Femur (tissue), 1 donor: Measurements from ENCODE around the gene SMC3.

Source experiments
- DNase-seq: peaks from one replicate; pipeline ENCODE4 v3.0.0-alpha.2; 2017

SMC3 gene

DNA sequence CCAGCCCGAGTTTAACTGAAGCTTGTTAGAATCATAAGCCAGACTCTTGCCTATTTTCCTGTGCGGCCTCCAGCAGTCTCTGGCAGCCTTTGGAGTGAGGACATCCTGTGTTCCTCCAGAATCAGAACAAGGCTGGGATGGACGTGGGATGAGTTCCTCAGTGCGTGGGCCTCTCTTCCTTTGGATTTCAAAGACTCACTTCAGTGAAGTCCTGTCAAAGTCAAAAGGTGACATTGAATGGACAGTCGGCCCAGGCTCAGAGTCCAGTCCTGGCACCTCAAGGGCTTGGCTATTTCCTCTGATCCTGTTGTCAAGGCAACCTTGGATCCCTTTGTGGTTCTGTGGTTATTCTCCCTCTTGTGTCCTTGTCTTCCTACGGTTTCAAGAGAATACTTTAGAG lies 21.4 kb upstream of the SMC3 start:
- DNase-seq = no peak

DNA sequence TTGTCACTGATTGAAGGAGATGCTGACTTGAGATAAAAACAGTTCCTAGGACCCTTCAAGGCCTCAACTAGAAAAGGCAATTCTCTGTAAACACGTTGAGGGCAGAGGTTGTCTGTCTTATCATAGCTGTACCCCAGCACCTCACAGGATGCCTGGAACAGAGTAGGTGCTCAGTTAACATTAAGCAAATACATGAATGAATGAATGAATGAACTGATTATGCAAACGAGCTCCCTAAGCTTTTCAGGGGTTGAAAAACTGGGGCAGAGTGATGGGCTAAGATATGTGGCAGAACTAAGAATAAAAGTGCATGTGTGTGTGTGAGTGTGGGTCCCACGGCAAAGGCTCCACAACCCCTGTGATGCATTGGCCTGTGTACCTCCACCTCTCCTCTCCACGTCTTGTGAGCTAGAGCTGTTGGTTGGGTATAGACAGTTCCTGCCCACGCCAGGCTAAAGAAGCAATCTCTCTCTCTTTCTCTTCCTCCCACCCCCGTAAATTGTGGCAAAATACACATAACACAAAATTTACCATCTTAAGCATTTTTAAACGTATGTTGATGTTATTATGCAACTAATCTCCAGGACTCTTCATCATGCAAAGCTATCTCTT lies 20.9 kb upstream of the SMC3 start:
- DNase-seq = no peak

DNA sequence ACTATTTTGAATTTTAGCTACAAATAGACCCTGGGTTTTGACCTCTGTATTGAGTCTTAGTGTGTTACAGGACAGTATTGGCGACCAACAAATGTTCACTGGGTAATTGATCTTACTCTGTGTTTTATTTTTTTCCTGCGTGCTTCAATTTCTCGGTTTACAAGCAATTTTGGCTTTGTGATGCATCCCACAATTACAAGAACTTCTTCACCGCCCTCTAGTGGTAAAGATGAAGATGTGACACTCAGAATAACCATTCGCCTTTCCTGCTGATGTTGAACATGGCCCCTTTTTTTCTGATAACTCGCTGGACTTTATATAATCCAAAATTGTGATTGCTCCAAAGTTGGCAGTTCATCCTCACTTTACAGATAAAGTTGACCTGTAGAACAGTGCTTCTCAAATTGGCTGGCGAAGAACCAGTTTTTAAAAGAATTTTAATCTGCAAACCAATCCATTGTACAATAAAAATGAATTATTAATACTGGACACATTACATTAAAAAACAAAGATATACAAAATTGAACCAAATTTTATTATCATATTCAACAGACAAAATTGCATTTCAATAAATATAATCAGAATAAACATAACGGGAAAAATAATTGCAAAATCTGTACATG lies 20.2 kb upstream of the SMC3 start:
- DNase-seq = no peak

DNA sequence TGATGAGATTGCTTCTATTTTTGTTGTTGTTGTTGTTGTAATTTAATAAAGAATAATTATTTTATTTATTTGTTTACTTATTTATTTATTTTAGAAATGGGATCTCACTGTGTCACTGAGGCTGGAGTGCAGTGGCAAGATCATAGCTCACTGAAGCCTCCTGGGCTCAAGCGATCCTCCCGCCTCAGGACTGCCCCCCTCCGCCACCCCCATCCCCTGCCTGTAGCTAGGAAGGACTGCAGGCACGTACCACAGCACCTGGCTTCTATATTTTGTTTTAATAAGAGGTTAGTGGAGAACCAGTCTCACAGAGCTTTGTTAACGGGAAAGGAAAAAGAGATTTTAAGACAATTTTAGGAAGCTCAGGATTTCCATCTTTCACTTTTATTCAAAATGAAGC lies 19.5 kb upstream of the SMC3 start:
- DNase-seq = no peak

DNA sequence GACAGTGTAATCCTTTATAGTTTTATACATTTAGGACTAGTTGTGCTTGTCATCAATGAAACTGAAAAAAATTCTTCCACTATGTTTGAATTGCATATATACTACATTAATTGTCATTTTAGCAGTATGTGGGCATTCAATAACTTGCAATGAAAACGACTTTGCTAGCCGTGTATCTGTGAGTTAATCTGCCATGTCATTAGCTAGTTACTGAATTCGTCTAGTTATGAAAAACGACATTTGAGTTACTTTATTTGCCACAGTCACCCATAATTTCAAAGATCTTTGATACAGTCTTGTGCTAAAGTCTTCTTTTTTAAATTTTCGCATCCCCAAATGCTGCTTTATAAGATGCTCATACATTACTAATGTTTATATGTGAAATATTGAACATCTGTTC lies 18.3 kb upstream of the SMC3 start:
- DNase-seq = no peak

DNA sequence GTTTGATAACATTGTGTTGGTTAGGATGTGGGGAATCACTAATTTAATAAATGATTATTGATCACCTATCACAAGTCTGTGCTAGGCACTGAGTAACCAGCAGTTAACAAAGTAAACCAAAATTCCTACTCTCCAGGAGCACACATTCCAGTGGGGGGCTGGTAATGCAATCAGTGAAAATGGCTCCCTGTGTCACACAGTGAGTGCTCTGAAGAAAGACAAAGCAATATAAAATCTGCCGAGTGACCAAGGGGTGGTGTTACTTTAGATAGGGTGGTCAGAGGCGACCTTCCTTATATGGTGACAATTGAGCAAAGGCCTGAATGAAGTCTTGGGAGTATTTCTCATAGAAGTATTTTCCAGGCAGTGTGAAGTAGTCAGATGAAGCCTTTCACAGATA lies 13.6 kb upstream of the SMC3 start:
- no peak for DNase-seq

DNA sequence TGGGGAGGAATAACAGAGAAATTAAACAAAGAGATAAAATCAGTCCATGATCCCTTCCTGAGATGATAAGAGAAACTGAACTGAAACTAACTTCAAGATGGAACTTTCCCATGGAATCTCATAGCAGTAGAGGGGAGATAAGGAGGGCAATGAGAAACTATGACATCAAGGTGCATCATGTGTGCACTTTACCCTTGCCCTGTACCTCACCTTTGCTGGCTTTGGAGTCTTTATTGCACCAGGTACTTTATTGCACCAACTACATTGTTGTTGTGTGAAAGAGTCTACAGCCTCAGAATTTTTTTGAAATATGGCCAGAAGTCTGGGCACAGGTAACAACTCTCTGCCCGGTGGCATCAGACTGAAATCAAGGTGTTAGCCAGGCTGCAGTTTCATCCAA lies 11.2 kb upstream of the SMC3 start:
- no peak for DNase-seq

DNA sequence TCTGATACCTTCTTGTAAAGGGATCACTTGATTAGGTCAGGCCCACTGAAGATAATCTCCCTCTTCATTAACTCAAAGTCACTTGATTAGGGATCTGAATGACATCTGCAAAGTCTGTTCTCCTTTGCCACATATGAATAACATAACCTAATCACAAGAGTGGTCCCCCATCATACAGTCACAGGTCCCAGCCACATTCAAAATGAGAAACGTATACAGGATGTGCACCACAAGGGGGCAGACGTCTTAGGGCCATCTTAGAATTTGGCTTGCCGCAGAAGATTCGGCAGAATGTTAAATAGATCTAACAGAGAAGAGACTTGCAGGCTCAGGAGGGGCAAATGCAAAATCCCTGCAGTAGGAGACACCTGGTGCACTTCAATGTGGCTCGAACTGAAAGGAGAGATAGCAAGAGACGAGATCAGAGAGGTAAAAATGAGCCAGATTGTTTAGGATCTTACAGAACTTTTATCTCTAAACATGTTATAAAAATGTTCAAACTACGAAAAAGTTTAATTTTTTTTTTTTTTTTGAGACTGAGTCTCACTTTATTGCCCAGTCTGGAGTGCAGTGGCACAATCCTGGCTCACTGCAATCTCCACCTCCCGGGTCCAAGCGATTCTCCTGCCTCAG lies 10.4 kb upstream of the SMC3 start:
- peak; percentile 32 for DNase-seq

DNA sequence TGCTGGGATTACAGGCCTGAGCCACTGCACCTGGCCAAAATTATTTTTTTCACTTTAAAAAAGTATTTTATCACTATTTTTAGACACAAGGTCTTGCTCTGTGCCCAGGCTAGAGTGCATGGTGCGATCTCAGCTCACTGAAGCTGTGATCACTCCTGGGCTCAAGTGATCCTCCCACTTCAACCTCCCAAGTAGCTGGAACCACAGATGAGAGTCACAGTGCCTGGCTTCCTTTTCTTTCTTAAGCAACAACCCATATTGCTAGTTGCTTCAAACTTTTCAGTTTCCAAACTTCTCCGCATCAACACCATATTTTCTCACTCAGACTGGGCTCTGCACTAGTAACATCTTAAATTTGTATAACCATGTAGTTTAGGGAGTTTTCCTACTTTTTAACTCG lies 9.5 kb upstream of the SMC3 start:
- DNase-seq = no peak

DNA sequence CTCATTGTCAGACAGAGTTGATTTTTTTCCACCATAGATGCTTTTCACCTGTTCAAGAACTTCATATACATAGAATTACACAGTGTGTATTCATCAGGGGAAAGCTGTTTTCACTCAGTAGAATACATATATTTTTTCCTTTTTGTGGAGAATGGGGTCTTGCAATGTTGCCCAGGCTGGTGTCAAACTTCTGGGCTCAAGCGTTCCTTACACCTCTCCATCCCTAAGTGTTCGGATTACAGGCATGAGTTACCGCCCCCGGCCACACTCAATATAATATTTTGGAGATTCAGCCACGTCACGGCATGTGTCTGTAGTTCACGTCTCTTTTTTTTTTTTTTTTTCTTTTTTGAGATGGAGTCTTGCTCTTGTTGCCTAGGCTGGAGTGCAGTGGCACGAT lies 7.5 kb upstream of the SMC3 start:
- DNase-seq = no peak

DNA sequence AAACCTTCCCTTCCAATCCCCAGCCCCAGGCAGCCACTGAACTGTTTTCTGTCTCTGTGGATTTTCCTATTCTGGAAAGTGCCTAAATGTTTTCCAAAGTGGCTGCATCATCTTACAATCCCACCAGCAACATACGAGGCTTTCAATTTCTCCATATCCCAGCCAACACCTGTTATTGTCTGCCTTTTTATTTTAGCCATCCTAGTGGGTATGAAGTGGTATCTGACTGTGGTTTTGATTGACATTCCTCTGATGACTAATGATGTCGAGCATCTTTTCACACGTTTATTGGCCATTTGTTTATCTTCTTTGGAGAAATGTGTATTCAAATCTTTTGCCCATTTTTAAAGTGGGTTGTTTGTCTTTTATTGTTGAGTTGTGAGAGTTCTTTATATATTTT lies 6.2 kb upstream of the SMC3 start:
- DNase-seq = no peak

DNA sequence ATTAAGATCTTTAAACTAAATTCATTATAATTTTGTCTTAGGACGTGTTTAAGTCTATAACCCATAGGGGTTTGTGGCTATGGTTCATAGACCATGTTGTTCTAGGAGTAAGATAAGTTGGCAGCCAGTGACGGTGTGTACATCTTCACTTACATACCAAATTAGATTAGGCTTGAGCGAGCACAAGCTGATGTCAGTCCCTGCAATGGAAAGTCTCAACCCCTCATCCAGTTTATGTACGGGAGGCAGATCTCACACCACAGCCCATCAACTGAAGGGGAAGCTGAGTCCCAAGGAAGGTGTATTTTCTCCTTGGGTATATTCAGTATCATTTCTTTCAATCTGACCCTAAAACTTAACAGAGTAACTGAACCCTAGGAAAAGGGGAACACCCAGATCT lies 5.1 kb upstream of the SMC3 start:
- no peak for DNase-seq

DNA sequence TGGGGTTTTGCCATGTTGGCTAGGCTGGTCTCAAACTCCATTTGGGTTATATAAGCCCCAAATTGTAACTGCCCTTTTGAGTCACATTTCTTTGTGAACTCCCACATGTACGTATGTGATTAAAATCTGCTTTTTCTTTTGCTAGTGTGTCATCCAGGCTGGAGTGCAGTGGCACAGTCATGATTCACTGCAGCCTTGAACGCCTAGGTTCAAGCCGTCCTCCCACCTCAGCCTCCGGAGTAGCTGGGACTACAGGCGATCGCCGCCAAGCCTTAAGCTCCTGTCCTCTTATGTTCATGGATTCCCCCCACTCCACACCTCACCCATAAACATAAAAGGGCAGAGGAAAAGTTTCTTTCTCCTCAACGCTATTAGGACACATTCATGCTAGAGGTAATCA lies 4.4 kb upstream of the SMC3 start:
- DNase-seq = no peak

DNA sequence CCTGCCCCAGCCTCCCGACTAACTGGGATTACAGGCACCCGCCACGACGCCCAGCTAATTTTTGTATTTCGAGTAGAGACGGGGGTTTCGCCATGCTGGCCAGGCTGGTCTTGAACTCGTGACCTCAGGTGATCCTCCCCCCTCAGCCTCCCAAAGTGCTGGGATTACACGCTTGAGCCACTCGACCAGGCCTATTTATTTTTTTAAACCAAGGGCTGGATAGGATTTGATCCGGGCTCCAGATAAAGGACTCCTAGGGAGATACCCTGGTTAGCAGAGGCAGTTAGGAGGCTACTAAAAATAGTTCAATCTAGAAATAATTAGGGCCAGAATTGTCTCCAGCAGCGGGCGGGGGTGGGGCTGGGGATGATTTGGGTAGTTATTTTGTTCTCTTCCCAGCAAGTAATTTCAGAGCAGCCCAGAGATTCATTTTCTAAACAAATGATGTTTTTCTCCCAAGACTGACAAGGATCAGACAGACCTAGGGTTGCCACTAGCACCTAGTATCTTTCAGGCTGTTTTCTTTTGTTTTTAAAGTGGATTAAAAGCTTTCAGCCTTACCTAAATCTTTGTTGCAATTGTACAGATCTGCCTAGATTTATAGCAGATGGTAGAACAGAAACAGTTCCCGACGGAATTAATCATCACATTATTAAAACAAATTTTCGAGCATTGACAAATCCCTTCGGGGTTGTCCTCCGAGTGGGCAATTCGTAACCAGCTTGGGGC lies 859 bp upstream of the SMC3 start:
- DNase-seq = no peak

DNA sequence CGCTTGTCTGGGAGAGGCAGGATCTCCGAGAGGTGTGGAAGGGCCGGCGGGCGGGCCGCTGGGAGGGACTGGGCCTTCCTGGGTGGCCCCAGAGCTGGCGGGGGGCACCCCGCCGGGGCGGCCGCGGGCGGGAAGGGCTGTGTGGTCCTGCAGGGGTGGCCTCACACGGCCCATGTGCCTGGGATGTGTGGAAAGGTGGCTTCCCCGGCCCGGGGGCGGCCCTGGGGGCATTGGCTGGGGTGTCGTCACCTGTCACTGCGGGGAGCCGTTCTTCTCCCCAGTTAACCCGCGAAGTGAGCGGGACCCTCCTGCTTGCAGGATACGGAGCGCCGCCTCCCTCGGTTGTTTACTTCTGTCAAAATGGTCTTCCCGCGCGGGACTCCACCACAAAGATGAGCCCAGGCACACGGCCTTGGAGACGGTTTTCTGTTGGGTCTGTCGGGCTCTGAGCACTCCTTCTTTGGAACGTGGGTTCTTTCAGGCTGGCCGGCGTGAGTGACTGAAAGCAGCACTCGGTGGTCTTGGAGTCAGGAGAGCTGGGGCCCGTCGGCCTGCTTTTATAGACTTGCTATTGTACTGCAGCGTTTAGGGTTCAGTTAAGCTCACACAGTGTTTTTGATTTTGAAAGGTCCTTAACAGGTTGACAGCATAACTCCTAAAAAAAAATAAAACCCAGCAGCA lies 700 bp downstream of the SMC3 start:
- DNase-seq = no peak

DNA sequence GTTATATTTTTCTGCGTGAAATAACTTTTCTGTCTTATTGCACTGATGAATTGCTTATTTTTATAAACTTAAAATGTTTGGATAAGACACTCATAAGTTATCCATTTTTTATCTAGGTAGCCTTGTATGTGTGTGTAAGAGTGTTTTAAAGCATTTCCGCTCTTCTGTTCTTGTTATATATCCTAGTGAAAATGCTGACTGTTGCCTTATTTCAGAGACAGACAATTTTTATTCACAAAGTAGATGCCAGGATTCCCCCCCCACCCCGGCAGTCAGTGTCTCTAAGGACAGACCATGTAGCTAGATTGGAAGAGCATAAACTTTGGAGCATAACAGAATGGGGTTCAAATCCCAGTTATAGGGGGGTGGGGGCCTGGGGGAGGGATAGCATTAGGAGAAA lies 1.6 kb downstream of the SMC3 start:
- DNase-seq = no peak

DNA sequence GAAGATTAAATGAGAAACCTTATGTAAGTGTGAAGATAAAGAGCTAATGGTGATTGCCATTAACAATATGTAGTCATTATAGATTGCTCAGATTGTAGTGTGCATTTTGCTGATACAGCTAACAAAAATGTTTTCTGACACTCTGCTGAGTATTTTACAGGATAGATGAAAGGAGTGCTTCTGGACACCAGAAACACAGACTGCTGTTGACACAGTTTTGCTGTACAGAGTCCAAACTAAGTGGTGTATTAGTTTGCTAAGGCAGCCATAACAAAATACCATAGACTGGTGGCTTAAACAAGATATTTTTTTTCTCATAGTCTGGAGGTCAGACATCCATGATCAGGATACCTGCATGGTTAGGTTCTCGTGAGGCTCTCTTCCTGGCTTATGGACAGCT lies 2.2 kb downstream of the SMC3 start:
- DNase-seq = no peak

DNA sequence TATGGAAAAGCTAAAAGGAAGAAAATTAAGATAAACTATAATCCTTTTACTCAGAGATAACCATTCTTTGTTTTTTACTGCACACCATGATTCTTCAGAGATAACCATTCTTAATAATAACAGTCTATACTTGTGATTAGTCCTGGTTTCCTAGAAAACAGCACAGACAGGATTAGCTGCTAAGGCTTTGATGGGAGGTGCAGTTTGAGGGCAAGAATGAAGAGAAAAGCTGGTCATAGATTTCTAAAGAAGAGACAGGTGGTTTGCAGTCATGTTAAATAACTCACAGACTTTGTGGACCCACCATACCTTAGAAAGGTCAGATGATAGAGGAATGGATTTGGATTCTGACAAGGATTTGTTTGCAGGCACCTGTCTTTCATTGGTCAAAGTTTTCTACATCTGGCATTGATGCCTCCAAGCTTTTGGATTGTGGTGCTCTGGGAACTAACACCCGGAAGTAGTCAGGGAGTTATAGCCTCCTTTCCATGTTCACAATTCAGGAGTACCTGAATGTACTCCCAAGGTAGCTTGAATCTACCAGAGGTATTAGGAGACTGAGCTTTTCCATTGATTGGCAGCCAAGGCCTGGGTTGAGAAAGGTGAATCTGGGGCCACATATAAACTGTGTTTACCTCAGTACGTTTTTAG lies 3.7 kb downstream of the SMC3 start:
- DNase-seq = no peak

DNA sequence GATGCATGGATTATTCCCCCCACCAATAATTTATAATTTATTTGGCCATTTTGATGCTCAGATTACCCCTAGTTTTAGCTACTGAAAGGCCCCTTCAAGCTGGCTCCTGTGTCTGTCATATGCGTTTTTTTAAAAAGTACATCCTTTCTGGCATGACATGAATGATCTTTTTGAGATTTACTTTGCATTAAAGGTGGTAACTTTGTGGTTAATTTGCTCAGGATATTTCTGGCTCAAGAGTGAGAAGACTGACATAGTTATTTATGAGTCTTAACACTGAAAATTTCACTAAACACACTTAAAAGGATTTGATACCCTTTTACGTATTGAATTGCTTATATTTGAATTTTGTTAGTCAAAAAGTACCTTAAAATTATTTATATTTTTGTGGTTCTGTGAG lies 5.4 kb downstream of the SMC3 start:
- DNase-seq = no peak

DNA sequence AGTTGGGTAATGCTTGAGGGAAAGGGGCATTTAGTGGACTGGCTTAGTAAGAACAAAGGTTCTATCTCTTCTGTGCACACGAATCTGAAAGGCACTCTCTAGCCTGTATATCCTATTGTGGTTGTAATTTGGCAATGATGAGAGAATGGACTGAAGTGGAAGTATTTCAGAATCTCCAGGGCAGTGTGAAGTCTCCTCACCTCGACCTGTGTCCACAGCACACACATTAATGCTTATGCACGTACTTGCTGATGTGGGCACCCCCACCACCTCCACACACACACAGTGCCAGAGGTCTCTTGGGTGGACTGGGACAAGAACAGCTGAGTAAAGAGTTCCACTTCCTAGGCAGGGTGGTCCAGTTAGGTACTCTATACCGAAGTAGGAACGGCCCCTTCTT lies 6.9 kb downstream of the SMC3 start:
- DNase-seq = no peak

DNA sequence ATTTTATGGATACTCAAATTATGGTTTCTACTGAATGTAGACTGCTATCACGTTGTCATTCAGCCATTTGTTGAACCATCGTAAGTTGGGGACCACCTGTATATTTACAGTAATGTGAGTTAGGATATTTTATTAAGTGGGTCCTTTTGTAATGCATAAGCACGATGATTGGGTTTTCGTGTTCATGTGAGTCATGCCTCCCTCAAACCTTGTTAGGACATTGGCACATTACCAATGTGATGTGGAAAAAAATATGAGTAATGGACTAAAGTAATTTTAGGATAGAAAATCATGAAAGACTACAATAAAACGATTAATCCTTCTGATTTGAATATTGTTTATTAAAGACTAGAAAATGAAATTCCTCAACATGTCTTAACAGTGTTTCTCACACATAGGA lies 8.7 kb downstream of the SMC3 start:
- no peak for DNase-seq

DNA sequence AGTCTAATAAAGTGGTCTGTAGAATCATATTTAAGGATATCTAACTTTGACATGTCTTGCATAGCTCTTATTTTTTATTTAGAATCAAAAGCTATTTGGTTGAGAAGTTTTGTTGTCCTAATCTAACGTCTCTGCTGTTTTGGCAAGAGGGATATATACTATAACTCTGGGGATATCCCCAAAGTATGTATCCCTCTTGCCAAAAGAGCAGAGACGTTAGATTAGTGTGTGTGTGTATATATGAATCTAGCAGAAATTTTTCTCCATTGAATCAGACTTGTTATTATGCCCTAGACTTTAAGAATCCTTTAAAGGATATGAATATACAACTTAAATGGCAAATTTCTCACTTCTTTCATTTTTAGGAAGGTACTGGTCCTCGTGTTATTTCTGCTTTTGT lies 9.6 kb downstream of the SMC3 start:
- no peak for DNase-seq

DNA sequence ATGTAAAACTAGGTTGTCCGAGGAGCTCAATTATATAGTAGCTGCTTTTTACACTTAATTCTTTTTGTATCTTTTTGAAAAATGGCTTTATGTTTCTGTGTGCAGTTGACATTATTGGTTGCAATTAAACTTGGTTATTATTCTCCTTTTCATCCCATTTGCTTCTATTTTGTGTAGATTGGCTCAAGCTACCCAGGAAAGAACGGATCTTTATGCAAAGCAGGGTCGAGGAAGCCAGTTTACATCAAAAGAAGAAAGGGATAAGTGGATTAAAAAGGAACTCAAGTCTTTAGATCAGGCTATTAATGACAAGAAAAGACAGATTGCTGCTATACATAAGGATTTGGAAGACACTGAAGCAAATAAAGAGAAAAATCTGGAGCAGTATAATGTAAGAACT lies 16.5 kb downstream of the SMC3 start:
- DNase-seq = no peak
